ENCODE results near the gene OPA1.

- TF ChIP-seq POLR2A (IDR thresholded peaks at IDR 0.05), result no peak
- TF ChIP-seq, protein P1, sequence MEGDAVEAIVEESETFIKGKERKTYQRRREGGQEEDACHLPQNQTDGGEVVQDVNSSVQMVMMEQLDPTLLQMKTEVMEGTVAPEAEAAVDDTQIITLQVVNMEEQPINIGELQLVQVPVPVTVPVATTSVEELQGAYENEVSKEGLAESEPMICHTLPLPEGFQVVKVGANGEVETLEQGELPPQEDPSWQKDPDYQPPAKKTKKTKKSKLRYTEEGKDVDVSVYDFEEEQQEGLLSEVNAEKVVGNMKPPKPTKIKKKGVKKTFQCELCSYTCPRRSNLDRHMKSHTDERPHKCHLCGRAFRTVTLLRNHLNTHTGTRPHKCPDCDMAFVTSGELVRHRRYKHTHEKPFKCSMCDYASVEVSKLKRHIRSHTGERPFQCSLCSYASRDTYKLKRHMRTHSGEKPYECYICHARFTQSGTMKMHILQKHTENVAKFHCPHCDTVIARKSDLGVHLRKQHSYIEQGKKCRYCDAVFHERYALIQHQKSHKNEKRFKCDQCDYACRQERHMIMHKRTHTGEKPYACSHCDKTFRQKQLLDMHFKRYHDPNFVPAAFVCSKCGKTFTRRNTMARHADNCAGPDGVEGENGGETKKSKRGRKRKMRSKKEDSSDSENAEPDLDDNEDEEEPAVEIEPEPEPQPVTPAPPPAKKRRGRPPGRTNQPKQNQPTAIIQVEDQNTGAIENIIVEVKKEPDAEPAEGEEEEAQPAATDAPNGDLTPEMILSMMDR (IDR thresholded peaks at IDR 0.05), result no peak
These were observed 63.4 kb downstream of the OPA1 start for GRCh38 chr3:193656445-193656844.
